Psoas muscle (tissue), 8 donors: ENCODE data around the gene LYL1. TPM values are rescaled to one million over a fixed set of nuclear protein-coding genes. Genes with fewer than 3 reads are reported as not detected.

Source experiments
- ATAC-seq, 4 donors: fragments of 200-7000 bp; cut with Tn5 transposase; one replicate each; pipeline ENCODE4 v1.9.1; 2020; ENCODE audit warnings: moderate library complexity in 3 of 4, mild to moderate bottlenecking in 2 of 4
- DNase-seq, 2 donors: peaks; one replicate each; pipeline ENCODE4 v3.0.0-alpha.2; 2020
- H3K27ac ChIP-seq: fragments of 200-600 bp; one replicate; pipeline ENCODE4 v1.8.0; 2022
- H3K27me3 ChIP-seq, 3 donors: fragments of 200-600 bp in 1 of 3; one replicate each; pipeline versions ENCODE4 v1.6.1 to v1.8.0; 2013 to 2022; ENCODE audit warnings: low read length in 2 of 3, mild to moderate bottlenecking in 2 of 3, moderate library complexity in 1 of 3; ENCODE audit not compliant: insufficient read depth in 3 of 3
- H3K36me3 ChIP-seq, 2 donors: fragments of 200-600 bp in 1 of 2; one replicate each; pipeline versions ENCODE4 v1.6.1 to v1.8.0; 2013 to 2022; ENCODE audit warnings: low read depth in 1 of 2, mild to moderate bottlenecking in 1 of 2, moderate library complexity in 1 of 2; ENCODE audit not compliant: insufficient read depth in 1 of 2
- H3K4me1 ChIP-seq: fragments of 200-600 bp; one replicate; pipeline ENCODE4 v1.8.0; 2022
- H3K4me3 ChIP-seq: fragments of 200-600 bp; one replicate; pipeline ENCODE4 v1.8.0; 2022; ENCODE audit warnings: mild to moderate bottlenecking
- H3K9me3 ChIP-seq: fragments of 200-600 bp; one replicate; pipeline ENCODE4 v1.8.0; 2022
- CTCF ChIP-seq: fragments of 200-600 bp; IDR thresholded peaks from one replicate; pipeline ENCODE4 v1.8.0; 2022; ENCODE audit warnings: antibody characterized with exemption
- WGBS, 3 donors: extraction: QIAGEN DNeasy Blood & Tissue Kit; methylation state at CpG; one replicate each; pipeline versions ENCODE4 v1.1.6 to v1.1.7; 2013; 5-methylcytosine and 5-hydroxymethylcytosine counted together
- intact Hi-C, 2 donors: fragments of 100-400 bp; cut with DNase I; formaldehyde crosslinking; loops; one replicate each; pipeline versions ENCODE4 v1.11.0 to v1.14.2; 2022
- polyA plus RNA-seq, 3 donors: library from polyadenylated mRNA; stranded (reverse); fragments of 200-250 nt; gene quantifications; one replicate each; pipeline ENCODE4 v1.2.3, GENCODE V29; 2013
- total RNA-seq, 4 donors: library from RNA; stranded (reverse); fragmentation: NEBNext Ultra II Directional in 2 of 4; extraction: Animal tissue kit (Norgen Biotek cat#: 25700) in 2 of 4; gene quantifications; one replicate each; pipeline versions ENCODE4 v1.2.1 to v1.2.4, GENCODE V29; 2021 to 2023
- donor health status: healthy with polysubstance abuse.
- donor health status: DM: no; HTN: no; CAD: no; lungs with moderate emphysema.
- donor health status: Bipolar disorder and iron deficiency.
- donor health status: healthy.
- donor health status: DM: yes; HTN: yes; CAD: no.
- donor health status: DM: no; HTN: no; CAD: no.
- donor health status: DM: no; HTN: no; CAD: no.
- donor health status: DM: yes; HTN: yes; CAD: no.

LYL1 gene
- total and polyA plus RNA-seq, 7 donors, result 1.1 to 4.6 (median 2.7) TPM

- no peaks in the 10 kb centered on the region for H3K9me3 ChIP-seq
- peaks cover 99% of the 10 kb centered on the region for H3K4me1 ChIP-seq
- intact Hi-C loops, result no loop called here
- peak overlapping the region; percentile 81 for H3K27ac ChIP-seq
- DNase-seq, result no peak
- TF ChIP-seq CTCF, result no peak
- 18 to 31% (median 20%) methylated on average over 11 of the region's 11 CpGs for WGBS, 3 donors
- H3K4me3 ChIP-seq, result peak overlapping the region; percentile 13
- no peaks in the 10 kb centered on the region for H3K27me3 ChIP-seq
- H3K36me3 ChIP-seq, result no peaks in the 10 kb centered on the region
- no peak for ATAC-seq
Observed at GRCh38 chr19:13054626-13055212, 47.9 kb downstream of the LYL1 start.

- intact Hi-C loops, result no loop called here
- DNase-seq (peak; percentile 87 to 90), ATAC-seq (peak; percentile 27 to 54 (median 46))
- peak overlapping the region; percentile 81 for H3K27ac ChIP-seq
- TF ChIP-seq CTCF, result no peak
- WGBS, 3 donors, result 14 to 29% (median 17%) methylated on average over 16 to 17 of the region's 17 CpGs
- H3K9me3 ChIP-seq, result no peaks in the 10 kb centered on the region
- no peaks in the 10 kb centered on the region for H3K36me3 ChIP-seq
- H3K4me3 ChIP-seq, result peak overlapping the region; percentile 13
- no peaks in the 10 kb centered on the region for H3K27me3 ChIP-seq
- peaks cover 100% of the 10 kb centered on the region for H3K4me1 ChIP-seq
Observed at GRCh38 chr19:13053761-13054625, 48.7 kb downstream of the LYL1 start.

GRCh38 chr19:13053238-13053637, 49.4 kb downstream of the LYL1 start:
- no peak overlapping the region for H3K4me3 ChIP-seq
- no peaks in the 10 kb centered on the region for H3K36me3 ChIP-seq
- no peak for TF ChIP-seq CTCF
- DNase-seq (no peak), ATAC-seq (no peak)
- H3K27me3 ChIP-seq, result no peaks in the 10 kb centered on the region
- WGBS, 3 donors, result 29 to 71% (median 39%) methylated on average over 1 to 3 of the region's 3 CpGs
- peaks cover 95% of the 10 kb centered on the region for H3K4me1 ChIP-seq
- H3K27ac ChIP-seq, result peak overlapping the region; percentile 81
- no peaks in the 10 kb centered on the region for H3K9me3 ChIP-seq
- intact Hi-C loops, result no loop called here

- Histone ChIP-seq H3K27me3 (no peaks in the 10 kb centered on the region), H3K9me3 (no peaks in the 10 kb centered on the region), H3K36me3 (no peaks in the 10 kb centered on the region), H3K27ac (peak overlapping the region; percentile 81), H3K4me1 (peaks cover 94% of the 10 kb centered on the region), H3K4me3 (peak overlapping the region; percentile 50)
- intact Hi-C loops, result no loop called here
- no peak for ATAC-seq
- 25 to 42% (median 26%) methylated on average over 12 of the region's 12 CpGs for WGBS, 3 donors
- DNase-seq, result no peak
- no peak for TF ChIP-seq CTCF
Observed at GRCh38 chr19:13052447-13053175, 50.0 kb downstream of the LYL1 start.
